HG03039 (cell line): ENCODE results near the gene SLC2A1.

Source experiments
- ATAC-seq: cut with Tn5 transposase; IDR thresholded peaks from one replicate; pipeline ENCODE4 v1.9.1; 2021; ENCODE audit warnings: mild to moderate bottlenecking, moderate library complexity; ENCODE audit not compliant: unreplicated experiment

Gene SLC2A1

DNA sequence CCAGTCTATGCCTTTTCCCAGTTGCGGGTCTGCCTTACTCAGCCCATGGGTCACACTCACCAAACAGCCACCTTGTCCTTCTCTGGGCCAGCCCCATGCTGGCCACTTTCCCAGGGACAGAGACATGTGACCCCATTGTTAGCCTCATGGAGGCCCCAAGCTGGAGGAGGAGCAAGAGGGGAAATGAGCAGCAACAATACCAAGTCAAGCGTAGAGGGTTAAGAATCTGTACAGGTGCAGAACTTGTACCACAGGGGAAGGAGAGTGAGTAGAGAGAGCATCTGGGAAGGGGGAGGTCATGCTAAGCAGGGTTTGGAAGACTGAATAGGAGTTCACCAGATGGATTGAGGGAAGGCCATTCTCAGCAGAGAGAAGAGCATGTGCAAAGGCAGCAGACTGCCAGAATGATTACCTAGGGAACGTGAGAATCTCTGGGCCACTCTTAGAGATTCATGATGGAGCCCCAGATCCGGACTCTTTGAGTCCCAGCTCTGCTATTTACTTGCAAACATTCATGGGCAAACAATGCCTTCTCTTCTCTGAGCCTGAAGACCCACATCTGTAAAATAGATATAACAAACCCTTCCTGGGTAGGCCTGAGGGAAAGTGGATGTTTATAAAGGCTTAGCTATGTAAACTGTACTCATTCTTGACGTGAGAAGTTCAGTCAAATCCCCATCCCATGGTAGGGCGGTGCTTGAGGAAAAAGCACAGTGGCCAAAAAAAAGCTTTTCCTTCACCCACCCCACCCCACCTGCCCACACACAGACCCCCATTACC, 2.8 kb upstream of the SLC2A1 start:
- no peak for ATAC-seq

DNA sequence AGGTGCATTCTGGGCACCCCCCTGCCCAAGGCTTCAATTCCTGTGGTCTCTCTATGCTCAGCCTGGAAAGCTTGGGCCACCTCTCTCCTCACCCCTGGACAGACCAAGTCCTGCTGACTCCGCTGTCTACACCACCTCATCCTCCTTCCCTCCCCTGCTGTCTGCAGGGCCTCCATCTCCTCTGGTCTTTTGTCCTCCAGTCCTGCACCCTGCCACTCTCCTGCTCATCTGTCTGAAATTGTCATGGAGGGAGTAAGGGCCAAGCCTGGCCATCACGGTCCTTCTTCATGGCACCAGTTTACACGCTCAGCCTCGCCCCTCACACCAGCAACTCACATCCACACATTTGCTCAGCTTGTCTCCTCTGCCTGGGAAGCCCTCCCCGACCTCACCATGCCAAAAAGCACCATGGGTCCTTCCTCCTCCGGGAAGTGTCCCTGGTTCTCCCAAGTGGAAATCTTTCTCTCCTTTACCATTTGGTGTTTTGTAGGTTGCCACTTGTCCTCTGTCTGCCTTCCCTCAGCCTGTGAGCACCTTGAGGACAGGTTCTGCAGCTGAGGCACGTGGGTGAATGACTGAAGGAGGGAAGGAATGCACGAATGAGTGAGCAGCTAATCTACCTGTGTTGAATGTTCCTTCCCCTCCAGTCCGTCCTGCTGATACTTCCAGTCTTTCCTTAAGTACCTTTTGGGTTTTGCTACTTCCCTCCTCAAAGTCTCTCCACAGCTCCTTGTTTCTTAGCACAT, 2.1 kb upstream of the SLC2A1 start:
- no peak for ATAC-seq

GRCh38 chr1:42960122-42960390, 1.4 kb upstream of the SLC2A1 start:
- ATAC-seq: no peak

- peak; percentile 37 for ATAC-seq
Observed at GRCh38 chr1:42957880-42958487, 684 bp downstream of the SLC2A1 start.

GRCh38 chr1:42957229-42957879, 1.3 kb downstream of the SLC2A1 start:
- ATAC-seq: no peak

- ATAC-seq: no peak
Observed at GRCh38 chr1:42956739-42957138, 1.9 kb downstream of the SLC2A1 start.

DNA sequence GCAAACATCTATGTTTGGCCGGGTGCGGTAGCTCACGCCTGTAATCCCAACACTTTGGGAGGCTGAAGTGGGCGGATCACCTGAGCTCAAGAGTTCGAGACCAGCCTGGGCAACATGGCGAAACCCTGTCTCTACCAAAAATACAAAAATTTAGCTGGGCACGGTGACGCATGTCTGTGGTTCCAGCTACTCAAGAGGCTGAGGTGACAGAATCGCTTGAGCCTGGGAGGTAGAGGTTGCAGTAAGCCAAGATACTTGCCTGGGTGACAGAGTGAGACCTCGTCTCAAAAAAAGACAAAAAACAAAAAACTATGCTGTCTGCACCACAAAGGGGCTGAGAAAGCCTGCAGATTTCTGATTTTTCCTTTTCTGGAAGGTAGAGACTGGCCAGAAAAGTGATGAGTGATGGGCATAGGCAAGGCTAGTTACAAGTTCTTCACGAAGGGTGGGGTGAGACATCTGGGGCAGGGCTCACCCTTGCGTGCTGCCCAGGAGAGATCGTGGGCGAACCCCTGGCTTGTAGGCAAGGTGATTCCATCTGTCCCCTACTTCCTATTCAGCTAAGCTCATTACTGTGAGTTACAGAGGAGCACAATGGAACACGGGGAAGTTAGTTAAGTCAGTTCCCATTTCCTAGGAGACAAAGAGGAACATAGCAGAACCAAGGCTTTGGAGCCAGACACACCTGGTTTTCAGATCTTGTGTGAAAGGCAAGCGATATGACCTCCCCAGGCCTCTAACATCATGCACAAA, 3.2 kb downstream of the SLC2A1 start:
- no peak for ATAC-seq

GRCh38 chr1:42953182-42954180, 5.2 kb downstream of the SLC2A1 start:
- ATAC-seq: no peak

GRCh38 chr1:42952303-42953001, 6.2 kb downstream of the SLC2A1 start:
- no peak for ATAC-seq

GRCh38 chr1:42951588-42951987, 7.1 kb downstream of the SLC2A1 start:
- ATAC-seq: no peak

- no peak for ATAC-seq
Observed at GRCh38 chr1:42950116-42950481, 8.6 kb downstream of the SLC2A1 start.

- no peak for ATAC-seq
Observed at GRCh38 chr1:42949312-42950115, 9.2 kb downstream of the SLC2A1 start.

GRCh38 chr1:42947965-42948732, 10.5 kb downstream of the SLC2A1 start:
- no peak for ATAC-seq

DNA sequence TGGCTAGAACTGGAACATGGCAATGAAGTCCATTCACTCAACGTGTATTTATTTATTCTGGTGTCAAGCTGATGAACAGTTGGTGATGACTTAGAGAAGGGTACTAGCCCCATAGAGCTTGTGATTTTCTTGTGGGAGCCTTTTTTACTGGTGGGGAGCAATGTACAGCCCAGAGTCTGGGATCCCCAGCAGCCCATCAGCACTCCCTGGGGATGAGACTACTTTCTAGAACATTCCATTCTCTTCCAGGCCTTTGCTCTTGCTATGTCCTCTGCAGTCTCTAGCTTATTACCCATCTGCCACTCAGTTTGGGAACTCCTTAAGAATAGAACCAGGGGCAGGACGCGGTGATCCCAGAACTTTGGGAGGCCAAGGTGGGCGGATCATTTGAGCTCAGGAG, 11.6 kb downstream of the SLC2A1 start:
- no peak for ATAC-seq

DNA sequence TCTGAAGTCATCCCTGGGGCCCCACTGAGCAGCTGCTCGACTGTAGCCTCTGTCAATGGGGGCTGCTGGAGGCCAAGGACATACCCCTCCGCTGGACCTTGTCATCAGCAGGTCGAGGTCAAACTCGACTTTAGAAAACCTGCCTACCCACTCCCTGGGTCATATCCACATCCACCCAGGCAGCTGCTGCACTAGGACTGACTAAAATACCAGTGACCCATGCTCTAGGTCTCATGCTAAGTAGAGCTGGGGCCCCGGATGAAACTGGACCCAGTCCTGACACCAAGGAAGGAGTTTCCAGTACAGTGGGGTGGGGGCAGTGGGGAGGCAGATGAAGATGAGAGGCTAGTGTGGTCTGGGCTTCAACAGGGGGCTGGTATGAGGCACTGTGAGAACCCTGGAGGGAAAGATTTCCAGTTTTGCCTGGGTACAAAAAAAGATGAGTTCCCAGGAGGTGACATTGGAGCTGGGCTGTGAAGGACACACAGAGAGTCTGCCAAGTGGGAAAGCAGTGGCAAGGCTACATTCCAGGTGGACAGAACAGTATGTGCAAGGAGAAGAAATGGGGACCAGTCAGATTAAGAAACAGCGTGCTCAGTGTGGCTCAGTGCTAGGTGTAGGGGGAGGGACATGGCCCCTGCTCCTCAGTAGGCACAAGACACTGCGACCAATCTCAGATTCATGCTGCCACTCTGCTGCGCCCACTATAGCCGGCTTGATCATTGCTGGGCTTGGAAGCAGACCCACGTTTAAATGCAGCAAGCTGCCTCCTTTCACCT, 12.4 kb downstream of the SLC2A1 start:
- no peak for ATAC-seq

- no peak for ATAC-seq
Observed at GRCh38 chr1:42945164-42945563, 13.5 kb downstream of the SLC2A1 start.
